HG03045 (cell line): ENCODE data around the gene FABP1.

ENCODE experiments used
- ATAC-seq: cut with Tn5 transposase; IDR thresholded peaks from one replicate; pipeline ENCODE4 v1.9.1; 2021; ENCODE audit warnings: mild to moderate bottlenecking, moderate library complexity; ENCODE audit not compliant: unreplicated experiment

The FABP1 gene

DNA sequence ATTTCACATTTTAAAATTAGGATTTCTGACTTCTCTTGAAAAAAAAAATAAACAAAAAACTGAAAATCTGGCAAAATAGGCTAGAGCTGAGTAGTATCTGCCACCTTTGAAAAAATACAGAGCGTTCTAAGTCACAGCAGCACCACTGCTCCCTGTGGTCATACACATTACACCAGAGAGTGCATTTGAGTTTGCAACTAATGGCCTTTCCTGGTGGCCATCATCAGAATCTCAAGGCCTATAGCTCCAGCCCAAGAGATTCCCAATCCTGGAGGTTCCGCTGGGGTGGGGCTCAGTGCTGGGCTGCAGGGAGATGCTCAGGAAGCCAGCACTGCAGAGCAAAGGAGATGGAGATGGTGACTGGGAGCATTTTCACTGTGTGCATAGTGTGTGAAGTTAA, 42.8 kb downstream of the FABP1 start:
- ATAC-seq, result no peak

DNA sequence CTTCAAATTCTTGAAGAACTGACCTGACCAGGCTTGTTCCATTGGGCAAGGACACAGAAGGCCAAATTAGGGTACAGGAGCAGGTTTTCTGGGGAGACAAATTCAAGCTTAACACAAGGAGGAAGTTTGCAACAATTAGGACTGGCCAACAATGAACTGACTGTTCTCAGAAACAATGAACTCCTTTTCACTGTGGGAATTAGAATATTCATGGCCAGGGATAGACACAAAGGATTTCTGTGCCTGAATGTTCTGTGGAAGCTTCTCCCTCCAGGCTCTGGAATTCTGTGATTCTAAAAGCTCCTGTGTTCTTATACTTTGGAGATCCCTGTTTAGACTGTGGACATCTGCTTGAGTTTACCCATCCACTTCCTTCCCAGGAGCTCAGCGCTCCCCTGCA, 45.1 kb downstream of the FABP1 start:
- ATAC-seq, result no peak

DNA sequence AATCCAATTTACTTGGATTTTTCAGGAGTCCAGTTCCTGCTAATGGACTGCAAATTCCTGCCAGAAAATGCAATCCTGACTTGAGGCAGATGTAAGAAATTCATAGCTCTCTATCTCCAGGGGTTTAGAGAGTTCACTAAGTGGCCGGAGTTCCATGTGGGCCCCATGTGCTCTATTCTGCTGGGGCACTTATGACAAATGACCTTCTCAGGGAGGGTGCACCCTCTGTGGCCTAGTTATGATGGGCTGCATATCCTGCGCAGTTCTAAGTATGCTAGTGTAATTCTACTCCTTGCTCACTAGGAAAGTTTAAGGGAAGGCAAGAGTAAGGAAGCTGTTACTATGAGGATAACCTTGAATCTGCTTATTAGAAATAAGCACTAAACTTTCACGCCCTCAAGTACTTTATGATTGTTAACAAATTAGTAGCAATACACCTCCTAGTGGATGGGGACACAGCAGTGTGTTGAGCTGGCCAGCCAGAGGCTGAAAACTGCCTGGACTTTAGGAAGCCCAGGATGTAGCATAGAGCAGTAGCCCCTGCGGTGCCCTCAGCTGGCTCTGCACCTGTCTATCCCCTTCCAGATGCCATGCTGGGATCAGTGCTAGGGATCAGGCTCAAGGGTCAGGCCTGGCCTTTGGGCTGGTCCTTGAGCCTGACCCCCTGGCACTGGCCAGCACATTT, 45.8 kb downstream of the FABP1 start:
- ATAC-seq, result no peak

DNA sequence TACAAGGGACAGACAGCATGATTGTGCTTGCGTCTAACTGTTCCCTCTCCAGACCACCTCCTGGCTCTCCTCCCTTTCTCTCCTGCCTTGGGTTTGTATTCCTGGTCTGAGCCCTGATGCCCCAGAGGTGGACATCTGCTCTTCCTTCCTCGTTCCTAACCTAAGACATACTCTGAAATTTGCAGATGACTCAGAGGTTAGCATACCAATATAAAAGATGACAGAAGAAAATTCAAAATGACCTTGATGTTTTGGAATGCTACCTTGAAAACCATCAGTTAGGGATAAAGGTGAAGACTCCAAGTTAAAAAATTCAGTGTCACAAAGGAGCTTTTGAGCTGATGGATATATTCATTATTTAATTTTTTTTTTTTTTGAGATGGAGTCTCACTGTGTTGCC, 47.3 kb downstream of the FABP1 start:
- no peak for ATAC-seq

DNA sequence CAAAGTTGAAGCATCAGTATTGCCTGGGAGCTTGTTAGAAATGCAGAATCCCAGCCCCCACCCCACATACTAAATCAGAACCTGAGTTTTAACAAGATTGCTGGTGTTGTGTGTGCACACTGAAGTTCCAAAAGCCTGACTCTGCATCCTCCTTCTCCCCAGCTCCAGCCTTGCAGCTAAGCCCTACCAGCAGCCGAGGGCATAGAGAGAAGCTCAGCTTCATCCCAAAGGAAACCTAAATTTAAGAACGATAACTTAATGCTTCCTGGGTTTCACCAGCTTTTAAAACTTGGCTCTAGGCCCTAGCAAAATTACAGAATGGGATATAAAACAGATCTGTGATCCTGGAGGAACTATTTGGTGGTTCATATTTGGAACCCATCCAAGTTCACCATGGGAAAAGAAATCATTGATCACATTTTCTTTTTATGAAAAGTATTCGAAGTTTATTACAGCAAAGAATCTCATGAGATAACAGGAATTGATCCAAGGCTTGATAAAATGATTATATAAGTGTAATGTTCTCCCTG, 49.2 kb downstream of the FABP1 start:
- ATAC-seq, result no peak

DNA sequence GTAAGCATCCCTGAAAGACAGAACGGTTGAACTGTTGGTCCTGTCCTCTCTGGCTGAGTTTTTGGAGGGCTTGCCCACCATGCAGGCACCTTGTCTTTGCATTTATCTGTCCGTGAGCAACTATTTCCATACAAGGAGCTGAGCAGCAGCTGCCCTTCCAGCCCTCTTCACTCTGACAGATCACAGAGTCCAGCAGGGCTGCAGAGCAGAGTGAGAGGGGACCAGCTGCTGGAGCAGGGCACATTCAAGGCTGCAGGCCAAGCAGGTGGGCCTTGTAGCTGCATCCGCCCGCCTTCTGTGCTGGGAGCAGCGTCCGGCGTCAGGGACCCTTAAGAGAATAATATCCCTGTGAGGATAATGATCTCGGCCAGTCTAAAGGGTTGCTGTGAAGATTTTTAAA, 50.8 kb downstream of the FABP1 start:
- no peak for ATAC-seq

DNA sequence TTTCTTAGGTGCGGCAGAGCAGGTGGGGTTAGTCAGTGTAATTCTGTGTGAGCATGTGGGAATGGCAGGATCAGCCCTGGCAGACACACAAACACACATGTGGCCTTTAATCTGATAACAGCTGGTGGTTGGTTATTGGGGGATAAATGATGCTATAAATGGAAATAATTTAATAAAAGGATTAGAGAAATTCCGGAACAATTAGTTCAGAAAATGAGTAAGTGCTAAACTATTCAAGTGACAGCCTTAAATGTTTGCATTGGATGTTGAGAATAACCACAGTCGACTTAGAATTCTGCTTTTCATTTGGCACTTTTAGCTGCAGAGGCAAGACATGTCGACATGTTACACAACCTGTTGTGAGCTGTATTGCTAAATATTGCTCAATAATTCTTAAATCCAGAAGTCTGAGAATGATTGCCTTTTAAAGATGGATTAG, 53.0 kb downstream of the FABP1 start:
- ATAC-seq, result no peak

DNA sequence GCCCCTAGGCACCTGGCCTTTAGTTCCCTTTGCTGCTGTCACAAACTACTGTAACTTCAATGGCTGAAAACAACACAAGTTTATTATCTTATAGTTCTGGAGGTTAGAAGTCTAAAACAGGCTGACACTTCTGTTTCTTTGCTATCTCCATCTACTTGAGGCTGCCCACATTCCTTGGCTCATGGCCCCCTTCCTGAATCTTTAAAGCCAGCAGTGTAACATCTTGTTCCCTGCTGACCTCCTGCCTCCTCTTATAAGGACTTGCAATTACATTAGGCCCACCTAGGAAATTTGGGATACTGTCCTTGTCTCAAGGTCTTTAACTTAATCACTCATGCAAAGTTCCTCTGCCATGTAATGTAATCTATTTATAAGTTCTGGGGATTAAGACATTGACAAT, 53.7 kb downstream of the FABP1 start:
- no peak for ATAC-seq
